ENCODE results near the gene FTL. TPM values are rescaled to one million over a fixed set of nuclear protein-coding genes. Genes with fewer than 3 reads are reported as not detected.
A peak's percentile ranks its signal among the peaks of the same experiment; 100 is the strongest.

FTL gene
- total RNA-seq, 1 donor from 2014 or later = 4,020 TPM

DNA sequence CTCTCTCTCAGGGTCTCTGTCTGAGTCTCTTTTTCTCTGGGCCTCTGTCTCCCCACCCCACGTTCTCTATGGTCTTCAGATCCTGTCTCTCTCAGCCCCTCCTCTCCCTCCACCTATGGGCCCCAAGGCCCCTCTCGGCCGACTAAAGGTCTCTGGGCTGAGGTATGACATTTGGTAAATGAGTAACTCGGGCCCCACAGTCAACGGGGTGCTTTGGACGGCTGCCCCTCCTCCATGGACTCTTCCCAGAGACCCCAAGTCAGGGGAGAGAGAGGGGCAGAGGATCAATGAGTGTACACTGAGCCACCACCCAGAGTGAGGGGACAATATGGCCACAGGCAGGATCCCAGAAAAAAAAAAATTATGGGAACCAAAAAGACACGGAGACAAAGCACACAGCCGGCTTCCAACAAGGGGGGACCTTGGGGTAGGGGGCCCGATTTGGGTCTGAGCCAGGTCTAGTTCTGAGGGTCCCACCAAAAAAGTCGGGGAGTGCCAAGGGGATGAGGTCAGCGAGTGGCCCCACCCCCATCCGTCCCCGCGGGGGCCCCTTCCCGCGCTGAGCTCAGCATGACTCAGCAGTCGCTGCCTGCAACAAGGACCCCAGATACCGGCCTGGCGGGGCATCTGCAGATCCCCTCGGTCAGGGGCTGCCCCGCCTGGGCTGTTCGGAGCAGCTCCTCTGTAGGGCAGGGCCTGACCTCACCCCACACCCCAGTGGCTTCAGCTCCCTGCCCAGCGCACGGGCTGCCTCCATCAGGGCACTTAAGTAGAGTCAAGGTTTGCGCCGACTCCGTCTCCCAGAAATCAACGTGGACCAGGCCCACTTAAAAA is 1.5 kb upstream of the FTL start:
- FAIRE-seq = no peak
- peak overlapping the region; percentile 99 for H3K27ac Mint-ChIP-seq (ENCODE audit: unreplicated experiment)
- peaks cover 17% of the 10 kb centered on the region for H3K36me3 Mint-ChIP-seq (ENCODE audit: low read depth, unreplicated experiment)
- H3K4me1 Mint-ChIP-seq (ENCODE audit: low read depth, unreplicated experiment) = peaks cover 33% of the 10 kb centered on the region
- peak overlapping the region; percentile 83 for H3K4me3 Mint-ChIP-seq (ENCODE audit: unreplicated experiment)
- TF ChIP-seq, protein P1, sequence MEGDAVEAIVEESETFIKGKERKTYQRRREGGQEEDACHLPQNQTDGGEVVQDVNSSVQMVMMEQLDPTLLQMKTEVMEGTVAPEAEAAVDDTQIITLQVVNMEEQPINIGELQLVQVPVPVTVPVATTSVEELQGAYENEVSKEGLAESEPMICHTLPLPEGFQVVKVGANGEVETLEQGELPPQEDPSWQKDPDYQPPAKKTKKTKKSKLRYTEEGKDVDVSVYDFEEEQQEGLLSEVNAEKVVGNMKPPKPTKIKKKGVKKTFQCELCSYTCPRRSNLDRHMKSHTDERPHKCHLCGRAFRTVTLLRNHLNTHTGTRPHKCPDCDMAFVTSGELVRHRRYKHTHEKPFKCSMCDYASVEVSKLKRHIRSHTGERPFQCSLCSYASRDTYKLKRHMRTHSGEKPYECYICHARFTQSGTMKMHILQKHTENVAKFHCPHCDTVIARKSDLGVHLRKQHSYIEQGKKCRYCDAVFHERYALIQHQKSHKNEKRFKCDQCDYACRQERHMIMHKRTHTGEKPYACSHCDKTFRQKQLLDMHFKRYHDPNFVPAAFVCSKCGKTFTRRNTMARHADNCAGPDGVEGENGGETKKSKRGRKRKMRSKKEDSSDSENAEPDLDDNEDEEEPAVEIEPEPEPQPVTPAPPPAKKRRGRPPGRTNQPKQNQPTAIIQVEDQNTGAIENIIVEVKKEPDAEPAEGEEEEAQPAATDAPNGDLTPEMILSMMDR (IDR thresholded peaks at IDR 0.05; ENCODE audit: insufficient read depth, low read depth, low read length) = no peak
- no peak for TF ChIP-seq EZH2 (IDR thresholded peaks at IDR 0.05; ENCODE audit: insufficient read depth, low read length)
- H3K9me3 Mint-ChIP-seq (ENCODE audit: unreplicated experiment) = no peaks in the 10 kb centered on the region
- Histone ChIP-seq H3K27me3 (ENCODE audit: insufficient read depth, low read length) (no peaks in the 10 kb centered on the region), H3K79me2 (ENCODE audit: insufficient read depth, low read length) (peaks cover 20% of the 10 kb centered on the region), H3K9me3 (ENCODE audit: insufficient read depth, low read depth, low read length) (no peaks in the 10 kb centered on the region), H4K20me1 (ENCODE audit: insufficient read depth, low read length) (peaks cover 34% of the 10 kb centered on the region), H3K9ac (ENCODE audit: low read length) (peak overlapping the region; percentile 77), H3K4me3 (ENCODE audit: insufficient read depth, low read depth, low read length) (no peak overlapping the region), H2AFZ (ENCODE audit: low read depth, low read length) (no peak overlapping the region), H3K4me1 (ENCODE audit: insufficient read depth, low read length) (peaks cover 40% of the 10 kb centered on the region), H3K27ac (ENCODE audit: low read depth, low read length) (peak overlapping the region; percentile 98), H3K36me3 (ENCODE audit: insufficient read depth, low read length) (peaks cover 11% of the 10 kb centered on the region), H3K4me2 (ENCODE audit: low read length) (peak overlapping the region; percentile 90)
- peak; percentile 51 for DNase-seq (ENCODE audit: low read depth)
- H3K27me3 Mint-ChIP-seq (ENCODE audit: low read depth, unreplicated experiment) = no peaks in the 10 kb centered on the region

DNA sequence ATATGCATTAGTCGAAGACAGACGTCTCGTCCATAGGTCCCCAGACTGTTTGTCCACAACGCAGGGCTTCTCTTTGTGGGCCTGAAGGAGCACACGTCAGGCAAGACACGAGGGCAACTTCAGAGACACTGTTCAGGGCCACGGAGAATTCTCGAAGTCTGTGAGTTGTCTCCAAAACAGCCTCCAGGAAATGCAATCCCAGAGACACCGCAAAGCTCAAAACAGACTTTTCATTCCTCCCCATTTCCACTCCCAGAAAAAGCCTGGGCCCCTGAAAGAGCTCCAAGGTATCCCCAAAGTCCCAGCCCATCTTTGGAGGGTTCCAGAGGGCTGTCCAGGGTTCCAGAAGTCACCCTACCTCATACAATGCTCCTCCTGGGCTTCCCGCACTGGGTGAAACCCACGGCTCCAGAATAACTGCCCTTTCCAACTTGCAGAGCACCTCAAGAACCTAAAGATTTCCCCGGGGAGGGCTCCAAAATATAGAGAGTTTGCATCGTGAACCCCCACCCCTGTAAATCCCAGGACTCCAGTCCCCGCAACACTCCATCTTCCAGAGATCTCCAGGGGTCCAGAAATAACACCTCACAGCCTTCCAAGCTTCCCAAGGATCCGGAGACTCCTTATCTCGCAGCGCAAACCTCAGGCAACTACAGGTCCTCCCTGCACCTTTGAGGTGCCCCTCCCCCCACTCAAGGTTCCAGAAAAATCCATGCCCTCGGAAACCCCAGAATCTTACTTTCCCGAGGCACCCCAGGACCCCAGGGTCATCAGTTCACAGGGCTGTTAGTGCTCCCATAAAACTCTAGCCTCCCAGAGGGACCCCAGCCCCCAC is 687 bp upstream of the FTL start:
- H3K27ac Mint-ChIP-seq (ENCODE audit: unreplicated experiment) = peak overlapping the region; percentile 99
- no peaks in the 10 kb centered on the region for H3K27me3 ChIP-seq (ENCODE audit: insufficient read depth, low read length)
- no peak overlapping the region for H3K4me3 ChIP-seq (ENCODE audit: insufficient read depth, low read depth, low read length)
- peak overlapping the region; percentile 77 for H3K9ac ChIP-seq (ENCODE audit: low read length)
- H3K79me2 ChIP-seq (ENCODE audit: insufficient read depth, low read length) = peaks cover 20% of the 10 kb centered on the region
- H3K9me3 Mint-ChIP-seq (ENCODE audit: unreplicated experiment) = no peaks in the 10 kb centered on the region
- TF ChIP-seq EZH2 (IDR thresholded peaks at IDR 0.05; ENCODE audit: insufficient read depth, low read length) = no peak
- peaks cover 17% of the 10 kb centered on the region for H3K36me3 Mint-ChIP-seq (ENCODE audit: low read depth, unreplicated experiment)
- H3K9me3 ChIP-seq (ENCODE audit: insufficient read depth, low read depth, low read length) = no peaks in the 10 kb centered on the region
- H2AFZ ChIP-seq (ENCODE audit: low read depth, low read length) = no peak overlapping the region
- DNase-seq (ENCODE audit: low read depth) = peak; percentile 39
- peaks cover 40% of the 10 kb centered on the region for H3K4me1 ChIP-seq (ENCODE audit: insufficient read depth, low read length)
- no peaks in the 10 kb centered on the region for H3K27me3 Mint-ChIP-seq (ENCODE audit: low read depth, unreplicated experiment)
- peak overlapping the region; percentile 98 for H3K27ac ChIP-seq (ENCODE audit: low read depth, low read length)
- FAIRE-seq = no peak
- peaks cover 33% of the 10 kb centered on the region for H3K4me1 Mint-ChIP-seq (ENCODE audit: low read depth, unreplicated experiment)
- H3K4me3 Mint-ChIP-seq (ENCODE audit: unreplicated experiment) = peak overlapping the region; percentile 83
- peak overlapping the region; percentile 90 for H3K4me2 ChIP-seq (ENCODE audit: low read length)
- peaks cover 37% of the 10 kb centered on the region for H4K20me1 ChIP-seq (ENCODE audit: insufficient read depth, low read length)
- H3K36me3 ChIP-seq (ENCODE audit: insufficient read depth, low read length) = peaks cover 11% of the 10 kb centered on the region

DNA sequence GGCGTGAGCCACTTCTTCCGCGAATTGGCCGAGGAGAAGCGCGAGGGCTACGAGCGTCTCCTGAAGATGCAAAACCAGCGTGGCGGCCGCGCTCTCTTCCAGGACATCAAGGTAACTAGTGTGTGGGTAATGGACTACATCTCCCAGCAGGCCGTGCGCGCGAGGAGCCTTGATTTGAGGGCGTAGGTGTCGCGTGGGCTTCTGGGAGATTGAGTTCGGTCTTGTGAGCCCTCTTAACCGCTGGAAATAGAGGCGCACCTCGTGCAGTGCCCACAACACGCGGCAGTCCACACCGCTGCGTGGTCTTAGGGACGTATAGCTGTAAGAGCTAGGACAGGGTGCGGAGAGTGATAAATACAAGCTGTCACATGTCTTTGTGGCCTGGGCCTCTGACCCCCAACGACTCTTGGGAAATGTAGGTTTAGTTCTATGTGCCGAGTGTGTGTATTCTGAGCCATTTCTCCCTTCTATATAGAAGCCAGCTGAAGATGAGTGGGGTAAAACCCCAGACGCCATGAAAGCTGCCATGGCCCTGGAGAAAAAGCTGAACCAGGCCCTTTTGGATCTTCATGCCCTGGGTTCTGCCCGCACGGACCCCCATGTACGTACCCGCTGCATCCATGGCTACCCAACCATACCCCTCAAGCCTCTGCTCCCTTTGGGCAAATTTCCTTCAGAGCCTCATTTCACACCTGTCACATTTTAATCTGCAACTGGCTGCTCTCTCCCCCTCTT is 864 bp downstream of the FTL start:
- Mint-ChIP-seq H3K36me3 (ENCODE audit: low read depth, unreplicated experiment) (peaks cover 30% of the 10 kb centered on the region), H3K4me1 (ENCODE audit: low read depth, unreplicated experiment) (peaks cover 33% of the 10 kb centered on the region), H3K27me3 (ENCODE audit: low read depth, unreplicated experiment) (no peaks in the 10 kb centered on the region), H3K4me3 (ENCODE audit: unreplicated experiment) (peak overlapping the region; percentile 99), H3K9me3 (ENCODE audit: unreplicated experiment) (no peaks in the 10 kb centered on the region), H3K27ac (ENCODE audit: unreplicated experiment) (peak overlapping the region; percentile 99)
- H3K79me2 ChIP-seq (ENCODE audit: insufficient read depth, low read length) = peaks cover 20% of the 10 kb centered on the region
- H3K27ac ChIP-seq (ENCODE audit: low read depth, low read length) = peak overlapping the region; percentile 75
- peak; percentile 69 for DNase-seq (ENCODE audit: low read depth)
- peaks cover 45% of the 10 kb centered on the region for H4K20me1 ChIP-seq (ENCODE audit: insufficient read depth, low read length)
- H3K27me3 ChIP-seq (ENCODE audit: insufficient read depth, low read length) = no peaks in the 10 kb centered on the region
- H3K4me3 ChIP-seq (ENCODE audit: insufficient read depth, low read depth, low read length) = peak overlapping the region; percentile 82
- peak overlapping the region; percentile 90 for H3K4me2 ChIP-seq (ENCODE audit: low read length)
- H3K4me1 ChIP-seq (ENCODE audit: insufficient read depth, low read length) = peaks cover 40% of the 10 kb centered on the region
- H3K9ac ChIP-seq (ENCODE audit: low read length) = peak overlapping the region; percentile 93
- H3K36me3 ChIP-seq (ENCODE audit: insufficient read depth, low read length) = peaks cover 11% of the 10 kb centered on the region
- H2AFZ ChIP-seq (ENCODE audit: low read depth, low read length) = peak overlapping the region; percentile 7
- H3K9me3 ChIP-seq (ENCODE audit: insufficient read depth, low read depth, low read length) = no peaks in the 10 kb centered on the region
- no peak for FAIRE-seq
- TF ChIP-seq EZH2 (IDR thresholded peaks at IDR 0.05; ENCODE audit: insufficient read depth, low read length) = no peak
- TF ChIP-seq, protein P1 (IDR thresholded peaks at IDR 0.05; ENCODE audit: insufficient read depth, low read depth, low read length) = no peak
